ENCODE results near the gene METRNL.
A peak's percentile ranks its signal among the peaks of the same experiment; 100 is the strongest.

Gene METRNL

GRCh38 chr17:83092931-83093330 is 13.5 kb downstream of the METRNL start:
- no peak for DNase-seq
- Histone ChIP-seq H3K4me1 (peaks cover 0 to 71% (median 57%) of the 10 kb centered on the region in 4 donors), H3K27ac (peak overlapping the region; percentile 51 to 76), H3K4me3 (no peak overlapping the region), H3K9me3 (no peaks in the 10 kb centered on the region), H3K27me3 (no peaks in the 10 kb centered on the region), H3K36me3 (peaks cover 38 to 68% (median 54%) of the 10 kb centered on the region in 3 donors)
- intact Hi-C loops (cut with DNase I; ENCODE audit: low total_unique reads), result no loop called here
- no peak for TF ChIP-seq CTCF (IDR thresholded peaks at IDR 0.05)

- TF ChIP-seq CTCF (IDR thresholded peaks at IDR 0.05), result no peak
- DNase-seq, result no peak
- peaks cover 0 to 71% (median 57%) of the 10 kb centered on the region in 4 donors for H3K4me1 ChIP-seq
- H3K36me3 ChIP-seq, result peaks cover 34 to 62% (median 50%) of the 10 kb centered on the region in 3 donors
- H3K27ac ChIP-seq, result peak overlapping the region; percentile 51 to 76
- H3K9me3 ChIP-seq, result no peaks in the 10 kb centered on the region
- H3K4me3 ChIP-seq, result no peak overlapping the region
- intact Hi-C loops (cut with DNase I; ENCODE audit: low total_unique reads), result no loop called here
- H3K27me3 ChIP-seq, result no peaks in the 10 kb centered on the region
Measured at GRCh38 chr17:83093506-83093905, 14.1 kb downstream of the METRNL start.

- no peak for DNase-seq
- Histone ChIP-seq H3K9me3 (no peaks in the 10 kb centered on the region), H3K36me3 (peaks cover 34 to 58% (median 47%) of the 10 kb centered on the region in 3 donors), H3K4me1 (peaks cover 7 to 71% (median 57%) of the 10 kb centered on the region in 4 donors), H3K4me3 (no peak overlapping the region), H3K27me3 (no peaks in the 10 kb centered on the region), H3K27ac (no peak overlapping the region)
- intact Hi-C loops (cut with DNase I; ENCODE audit: low total_unique reads), result no loop called here
- TF ChIP-seq CTCF (IDR thresholded peaks at IDR 0.05), result no peak
Measured at GRCh38 chr17:83094291-83094690, 14.9 kb downstream of the METRNL start.

- peaks cover 34 to 51% (median 45%) of the 10 kb centered on the region in 3 donors for H3K36me3 ChIP-seq
- intact Hi-C loops (cut with DNase I; ENCODE audit: low total_unique reads), result no loop called here
- H3K27ac ChIP-seq, result no peak overlapping the region
- H3K27me3 ChIP-seq, result no peaks in the 10 kb centered on the region
- peaks cover 13 to 71% (median 58%) of the 10 kb centered on the region in 4 donors for H3K4me1 ChIP-seq
- H3K9me3 ChIP-seq, result no peaks in the 10 kb centered on the region
- no peak for TF ChIP-seq CTCF (IDR thresholded peaks at IDR 0.05)
- H3K4me3 ChIP-seq, result no peak overlapping the region
- no peak for DNase-seq
Measured at GRCh38 chr17:83095016-83095415, 15.6 kb downstream of the METRNL start.

- TF ChIP-seq CTCF (IDR thresholded peaks at IDR 0.05), result no peak
- DNase-seq, result no peak
- no peak overlapping the region for H3K4me3 ChIP-seq
- H3K36me3 ChIP-seq, result peaks cover 34 to 45% (median 45%) of the 10 kb centered on the region in 3 donors
- peak overlapping the region; percentile 0 to 88 for H3K27ac ChIP-seq
- intact Hi-C loops (cut with DNase I; ENCODE audit: low total_unique reads), result no loop called here
- H3K9me3 ChIP-seq, result no peaks in the 10 kb centered on the region
- H3K4me1 ChIP-seq, result peaks cover 13 to 72% (median 60%) of the 10 kb centered on the region in 4 donors
- H3K27me3 ChIP-seq, result no peaks in the 10 kb centered on the region
Measured at GRCh38 chr17:83096401-83097224, 17.2 kb downstream of the METRNL start.

Measured in tibial artery (tissue), 4 donors.